Measurements from ENCODE around the gene KCNJ11. TPM values are rescaled to one million over a fixed set of nuclear protein-coding genes. Genes with fewer than 3 reads are reported as not detected.

The KCNJ11 gene
- 0.25 and 0.32 TPM in 2 replicates for total RNA-seq

DNA sequence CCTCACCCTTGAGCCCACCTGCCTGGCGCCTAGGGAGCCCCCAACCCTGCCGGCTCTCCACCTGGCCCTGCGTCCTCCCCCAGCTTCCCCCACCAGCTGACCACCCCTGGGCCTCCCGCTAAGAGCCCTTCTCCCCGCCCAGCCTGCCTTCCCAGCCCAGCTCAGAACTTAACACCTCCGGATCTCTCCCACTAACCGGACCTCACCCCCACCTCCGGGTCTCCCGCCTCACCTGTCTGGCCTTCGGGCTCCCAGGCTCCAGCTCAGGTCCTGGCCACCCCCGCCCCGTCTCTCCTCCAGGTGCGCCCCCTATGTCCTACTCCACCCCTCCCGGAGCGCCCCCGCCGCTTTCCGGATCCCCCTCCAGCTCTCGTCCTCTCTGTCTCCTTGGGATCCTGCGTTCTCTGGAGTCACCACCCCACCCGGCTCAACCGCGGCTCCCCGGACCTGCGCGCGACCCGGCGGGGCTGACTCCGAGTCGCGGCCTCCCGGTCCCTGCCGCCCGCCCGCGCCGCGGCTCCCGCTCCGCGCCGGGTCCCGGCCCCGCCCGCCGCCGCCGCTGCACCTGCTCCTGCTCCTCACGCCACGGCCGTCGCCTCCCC, at the start of gene KCNJ11:
Gene KCNJ11 (minus strand): TSS at position 51 of the 602 bp plus-strand sequence. CDS start 568 bp downstream, outside the sequence.

DNA sequence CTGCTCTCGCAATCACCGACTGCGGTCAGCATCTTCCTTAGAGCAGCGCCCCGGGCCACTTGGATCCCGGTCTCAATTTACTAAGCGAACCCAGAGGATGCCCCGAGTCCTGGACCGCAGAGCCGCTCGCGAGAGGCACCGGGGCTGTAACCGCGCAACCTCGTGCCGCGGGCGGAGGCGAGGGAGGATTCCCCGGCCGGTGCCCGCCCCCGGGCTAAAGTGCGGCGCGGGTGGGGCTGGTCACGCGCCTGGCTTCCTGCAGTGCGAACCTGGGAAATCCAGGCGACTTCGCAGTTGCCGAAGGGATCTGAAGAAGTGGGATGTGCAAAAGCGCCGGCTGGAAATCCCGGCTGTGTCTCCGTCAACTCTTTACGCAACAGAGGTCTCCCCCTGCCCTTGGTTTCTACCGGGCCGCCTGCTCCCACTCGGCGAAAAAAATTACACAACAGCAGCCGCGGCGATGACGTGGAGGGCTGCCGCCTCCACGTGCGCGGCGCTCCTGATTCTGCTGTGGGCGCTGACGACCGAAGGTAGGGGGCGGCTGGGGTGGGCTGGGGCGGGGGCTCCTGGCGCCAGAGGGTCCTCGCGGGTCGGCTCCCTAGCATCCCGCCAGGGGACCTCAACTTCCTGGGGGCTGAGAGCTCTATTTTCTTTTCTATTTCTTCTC, 36.8 kb downstream of the KCNJ11 start, which contains the start of gene NCR3LG1:
Gene NCR3LG1 (plus strand): TSS at position 291 of the 667 bp plus-strand sequence. CDS start 170 bp downstream, at position 461.

Other genes with a start within 250 kb of the KCNJ11 start
- gene PIK3C2A, start 180.7 kb downstream of the KCNJ11 start, total RNA-seq: 44.0 and 73.1 TPM in 2 replicates
- 55.0 and 61.2 TPM in 2 replicates for gene NUCB2, start 111.9 kb downstream of the KCNJ11 start, total RNA-seq
- 1.1 and 2.1 TPM in 2 replicates for gene NCR3LG1, start 36.9 kb downstream of the KCNJ11 start, total RNA-seq
- not detected in 2 replicates for gene ABCC8, start 88.2 kb upstream of the KCNJ11 start, total RNA-seq
- gene USH1C, start 155.8 kb upstream of the KCNJ11 start, total RNA-seq: not detected in 2 replicates
- gene OTOG, start 158.6 kb upstream of the KCNJ11 start, total RNA-seq: not detected in 2 replicates

Measured in bladder microvascular endothelial cell (primary cell).